HG02885 (cell line): Measurements from ENCODE around the gene GRIA3.
A peak's percentile ranks its signal among the peaks of the same experiment; 100 is the strongest.

Source experiments
- ATAC-seq: cut with Tn5 transposase; IDR thresholded peaks from one replicate; pipeline ENCODE4 v1.9.1; 2021; ENCODE audit warnings: mild to moderate bottlenecking; ENCODE audit not compliant: unreplicated experiment, poor library complexity

The GRIA3 gene

GRCh38 chrX:123190096-123190495, 6.0 kb downstream of the GRIA3 start:
- no peak for ATAC-seq

DNA sequence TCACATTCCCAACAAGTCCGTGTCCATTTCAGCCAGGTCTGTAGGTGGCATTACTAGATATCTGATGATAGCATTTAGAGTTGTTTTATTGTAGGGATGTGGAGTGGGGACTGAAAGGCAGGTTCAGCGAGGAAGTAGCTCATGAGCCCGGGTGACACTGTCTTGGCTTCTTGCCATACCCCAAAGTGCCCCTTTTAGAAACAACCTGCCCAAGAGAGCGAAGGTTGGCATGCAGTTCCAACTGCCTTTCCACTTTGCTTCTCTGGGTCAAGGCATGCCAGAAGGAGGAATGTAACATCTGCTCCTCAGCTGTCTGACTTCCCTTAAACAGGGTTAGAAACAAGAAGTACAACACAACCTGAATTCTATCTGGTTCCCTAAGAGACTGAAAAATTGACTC, 9.0 kb downstream of the GRIA3 start:
- no peak for ATAC-seq

DNA sequence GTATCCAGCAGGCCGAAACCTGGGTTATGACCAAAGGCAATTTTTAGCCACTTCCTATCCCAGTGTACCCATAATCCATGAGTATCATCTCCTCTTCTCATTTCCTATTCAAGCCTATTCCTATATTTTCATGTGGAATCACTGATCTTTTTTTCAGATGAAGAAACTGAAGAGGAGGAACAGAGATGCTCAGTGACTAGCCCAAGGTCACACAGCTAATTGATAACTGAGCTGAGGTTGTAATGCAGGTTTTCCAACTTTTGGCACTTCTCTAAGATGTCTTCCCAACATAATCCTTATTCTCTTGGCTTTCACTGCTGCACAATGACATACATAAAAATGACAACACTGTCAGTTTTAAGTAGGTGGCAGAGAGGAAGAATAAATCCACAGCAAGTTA, 15.3 kb downstream of the GRIA3 start:
- ATAC-seq: no peak

DNA sequence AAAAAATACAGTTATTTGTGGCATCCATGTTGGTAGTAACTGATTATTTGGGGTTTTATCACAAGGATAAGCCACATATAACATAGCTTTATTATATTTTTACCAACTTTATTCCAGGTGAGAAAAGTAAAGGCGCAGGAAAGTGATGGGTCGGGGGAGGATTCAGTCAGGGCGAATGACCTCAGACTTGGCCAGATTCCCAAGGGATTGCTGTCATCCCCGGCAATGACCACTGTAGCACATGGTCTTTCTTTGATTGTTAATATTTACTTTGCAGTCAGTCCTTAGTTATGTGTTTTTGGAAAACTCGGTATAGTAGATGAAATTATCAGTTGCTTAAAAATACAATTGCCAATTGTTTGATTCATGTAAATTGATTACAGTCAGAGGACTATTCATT, 17.6 kb downstream of the GRIA3 start:
- no peak for ATAC-seq

- ATAC-seq: no peak
These were observed 18.4 kb downstream of the GRIA3 start for GRCh38 chrX:123202523-123202922.

DNA sequence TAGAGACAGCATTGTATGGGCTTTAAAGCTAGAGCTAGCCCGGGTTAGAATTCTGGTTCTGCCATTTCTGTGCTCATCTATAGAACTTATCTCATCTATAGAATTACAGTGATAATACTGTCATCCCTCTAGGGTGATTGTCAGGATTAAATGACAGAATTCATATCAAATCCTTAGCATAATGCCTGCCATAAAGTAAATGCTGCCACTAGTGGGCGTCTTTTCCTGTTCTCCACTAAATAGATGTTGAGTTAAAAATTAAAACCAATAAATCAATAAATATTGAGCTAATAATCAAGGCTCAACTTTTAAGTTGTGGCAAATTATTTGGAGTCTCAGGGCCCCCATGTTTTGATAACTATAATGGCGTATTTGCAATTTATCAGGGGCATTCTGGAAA, 19.7 kb downstream of the GRIA3 start:
- no peak for ATAC-seq

GRCh38 chrX:123206176-123206575, 22.1 kb downstream of the GRIA3 start:
- ATAC-seq: no peak

- ATAC-seq: no peak
These were observed 26.2 kb downstream of the GRIA3 start for GRCh38 chrX:123210252-123210651.

DNA sequence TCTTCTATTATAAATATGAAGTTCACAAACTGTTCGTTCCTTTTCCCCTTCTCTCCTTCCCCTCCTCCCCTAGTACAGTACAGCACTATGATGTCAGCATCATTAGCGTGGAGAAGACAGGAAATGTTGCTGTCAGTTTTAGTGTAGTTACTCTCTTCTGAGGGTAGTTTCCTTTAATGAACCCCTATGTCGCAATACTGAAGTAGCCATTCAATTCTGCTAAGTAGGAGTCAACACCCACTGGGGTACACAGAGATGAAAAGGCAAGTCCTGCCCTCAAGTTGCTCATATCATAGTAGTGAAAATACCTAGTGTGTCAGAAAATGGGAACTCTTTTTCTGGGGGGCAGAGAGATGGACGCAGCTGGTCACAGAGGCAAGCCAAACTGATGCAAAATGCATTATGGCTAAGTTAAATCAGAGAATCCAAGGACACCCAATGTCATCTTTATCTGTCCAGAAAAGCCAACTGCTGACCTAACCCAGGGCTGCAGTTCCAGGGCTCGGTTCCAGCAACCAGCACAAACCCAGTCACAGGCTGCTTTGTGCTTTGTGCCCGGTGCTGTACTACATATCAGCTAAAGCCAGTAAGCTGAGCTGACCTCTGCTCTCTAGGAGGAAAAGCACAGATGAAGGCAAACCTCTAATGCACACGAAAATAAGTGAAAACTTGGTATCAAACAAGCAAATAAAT, 31.5 kb downstream of the GRIA3 start:
- no peak for ATAC-seq

DNA sequence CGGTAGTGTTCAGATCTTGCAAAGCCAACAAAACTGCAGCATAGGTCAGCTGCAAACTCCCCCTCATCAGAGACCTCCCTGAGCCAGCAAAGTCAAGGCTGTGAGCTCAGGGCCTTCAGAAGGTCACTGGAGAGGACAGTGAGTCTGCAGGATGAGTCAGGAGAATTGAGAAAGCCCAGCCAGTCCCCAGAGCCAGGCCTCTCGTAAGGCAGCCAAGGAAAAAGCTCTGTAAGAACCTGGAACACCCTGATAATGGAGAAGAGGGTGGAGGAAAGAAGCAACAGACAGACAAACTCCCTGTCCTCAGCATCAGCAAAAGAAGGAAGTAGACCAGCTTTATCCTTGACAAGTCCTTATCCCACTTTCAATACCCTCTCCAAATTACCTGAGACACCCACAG, 33.0 kb downstream of the GRIA3 start:
- ATAC-seq: no peak

DNA sequence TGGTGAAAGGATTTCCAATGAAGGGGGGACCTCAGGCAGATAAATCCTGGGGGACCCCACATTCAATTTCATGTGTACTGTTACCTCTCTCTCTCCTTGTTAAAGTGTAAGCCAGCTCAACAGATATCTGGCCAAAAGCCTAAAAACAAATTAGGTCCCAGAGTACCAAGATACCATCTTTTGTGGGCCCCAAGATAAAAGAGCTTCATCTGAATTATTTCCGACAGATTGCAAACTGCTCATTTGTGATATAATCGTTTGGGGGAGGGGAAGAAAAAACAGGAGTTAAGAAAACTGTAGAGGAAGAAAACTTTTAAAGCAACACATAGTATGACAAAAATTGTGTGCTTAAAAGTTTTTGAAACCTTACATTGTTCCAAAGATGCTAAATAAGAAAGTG, 33.6 kb downstream of the GRIA3 start:
- ATAC-seq: no peak

GRCh38 chrX:123219916-123220315, 35.8 kb downstream of the GRIA3 start:
- ATAC-seq: no peak

DNA sequence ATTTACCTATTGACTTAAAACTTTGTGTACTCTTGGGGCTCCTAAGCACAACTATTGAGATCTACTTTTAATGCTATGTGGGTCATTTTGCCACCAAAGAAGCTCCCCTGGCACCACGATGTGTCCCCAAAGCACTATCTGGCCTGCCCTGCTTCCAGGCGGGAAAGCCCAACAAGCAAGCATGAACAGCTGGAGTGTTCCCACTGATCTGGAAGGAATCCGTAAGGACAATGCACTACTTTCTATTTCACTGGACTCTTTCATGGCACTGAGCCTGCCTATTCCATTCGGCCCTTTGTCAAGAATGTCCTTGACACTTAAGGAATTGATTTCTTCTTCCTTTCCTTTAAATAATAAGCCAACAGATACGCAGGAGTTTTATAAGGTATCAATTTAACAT, 38.8 kb downstream of the GRIA3 start:
- no peak for ATAC-seq

- ATAC-seq: peak; percentile 26
These were observed 39.3 kb downstream of the GRIA3 start for GRCh38 chrX:123223409-123223808.

GRCh38 chrX:123223859-123224258, 39.8 kb downstream of the GRIA3 start:
- ATAC-seq: peak; percentile 90

DNA sequence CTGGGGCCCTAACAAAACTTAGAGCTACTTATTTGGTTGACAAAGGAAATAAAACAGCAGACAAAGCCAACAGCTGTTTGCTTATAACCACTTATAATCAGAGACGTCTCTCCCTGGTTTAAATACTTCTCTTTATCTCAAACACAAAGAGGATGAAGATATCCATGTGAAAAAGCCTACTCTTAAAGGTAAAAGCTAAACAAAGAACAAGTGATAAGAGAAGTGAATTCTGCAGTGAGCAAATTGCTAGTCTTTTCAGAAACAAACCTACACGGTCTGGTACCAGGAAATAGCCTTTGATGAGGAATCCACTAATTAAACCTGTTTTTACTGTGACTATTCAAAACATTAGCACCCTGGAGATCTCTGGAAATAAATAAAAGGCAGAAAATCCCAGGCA, 46.7 kb downstream of the GRIA3 start:
- ATAC-seq: no peak

DNA sequence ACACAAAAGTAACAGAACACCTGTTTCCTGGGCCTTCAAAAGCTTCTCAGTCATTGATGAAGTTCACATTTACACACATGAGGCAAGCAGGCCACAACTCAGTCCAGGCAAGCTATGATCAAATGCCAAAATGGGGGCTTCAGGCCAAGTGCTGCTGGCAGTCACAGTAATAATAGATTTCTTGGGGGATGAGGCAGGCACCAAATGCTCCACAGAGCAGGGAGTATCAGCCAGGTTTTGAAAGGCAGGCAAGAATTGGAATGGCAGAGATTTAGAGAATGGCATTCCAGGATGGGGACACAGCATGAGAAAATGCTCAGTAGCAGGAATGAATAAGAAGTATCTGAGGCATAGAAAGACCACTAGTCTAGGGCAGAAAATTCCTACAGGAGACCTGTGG, 52.8 kb downstream of the GRIA3 start:
- ATAC-seq: no peak

GRCh38 chrX:123237271-123237670, 53.2 kb downstream of the GRIA3 start:
- no peak for ATAC-seq

- ATAC-seq: no peak
These were observed 70.4 kb downstream of the GRIA3 start for GRCh38 chrX:123254457-123254856.

DNA sequence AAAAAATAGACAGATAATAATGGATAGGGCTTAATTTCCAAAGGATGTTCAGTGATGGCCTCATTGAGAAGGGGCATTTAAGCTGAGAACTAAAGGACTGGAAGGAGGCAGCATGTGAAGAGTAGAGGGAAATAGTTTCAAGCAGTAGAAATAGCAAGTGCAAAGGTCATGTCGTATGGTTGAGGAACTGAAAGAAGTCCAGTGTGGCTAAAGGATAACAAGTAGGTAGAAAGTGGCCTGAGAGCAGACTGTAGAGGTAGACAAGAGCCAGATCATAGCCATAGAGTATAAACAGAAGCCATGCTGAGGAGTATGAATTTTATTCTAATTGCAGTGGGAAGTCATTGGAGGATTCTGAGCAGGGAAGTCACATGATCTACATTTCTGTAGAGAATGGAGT, 72.3 kb downstream of the GRIA3 start:
- peak; percentile 56 for ATAC-seq

GRCh38 chrX:123260920-123261418, 76.9 kb downstream of the GRIA3 start:
- ATAC-seq: no peak

- no peak for ATAC-seq
These were observed 79.2 kb downstream of the GRIA3 start for GRCh38 chrX:123263270-123263669.

DNA sequence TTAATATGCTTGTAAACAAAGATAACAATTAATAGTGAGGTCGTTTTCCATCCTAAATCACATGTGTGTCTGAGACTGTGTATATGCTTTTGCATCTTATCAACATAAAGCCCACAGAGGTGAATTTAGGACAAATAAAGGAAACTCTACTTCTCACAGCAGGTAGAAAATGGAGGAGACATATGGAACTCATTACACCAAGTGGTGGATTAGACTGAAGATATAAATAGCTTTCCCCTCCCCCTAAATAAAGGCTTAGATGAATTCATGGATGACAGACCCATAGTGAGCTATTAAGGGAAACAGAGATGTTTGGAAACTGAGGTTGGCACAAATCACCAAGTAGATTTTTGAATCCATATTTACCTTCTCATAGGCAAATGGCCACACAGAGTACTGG, 79.7 kb downstream of the GRIA3 start:
- ATAC-seq: no peak
